Measurements from ENCODE around the gene FAM53A. TPM values are rescaled to one million over a fixed set of nuclear protein-coding genes. Genes with fewer than 3 reads are reported as not detected.

Gene FAM53A
- total and polyA plus RNA-seq, 10 of the 15 experiments (the other 5 are each of a cell fraction or from before 2014, with no cell fraction given): 0.02 to 0.87 (median 0.38) TPM; not detected in 2

DNA sequence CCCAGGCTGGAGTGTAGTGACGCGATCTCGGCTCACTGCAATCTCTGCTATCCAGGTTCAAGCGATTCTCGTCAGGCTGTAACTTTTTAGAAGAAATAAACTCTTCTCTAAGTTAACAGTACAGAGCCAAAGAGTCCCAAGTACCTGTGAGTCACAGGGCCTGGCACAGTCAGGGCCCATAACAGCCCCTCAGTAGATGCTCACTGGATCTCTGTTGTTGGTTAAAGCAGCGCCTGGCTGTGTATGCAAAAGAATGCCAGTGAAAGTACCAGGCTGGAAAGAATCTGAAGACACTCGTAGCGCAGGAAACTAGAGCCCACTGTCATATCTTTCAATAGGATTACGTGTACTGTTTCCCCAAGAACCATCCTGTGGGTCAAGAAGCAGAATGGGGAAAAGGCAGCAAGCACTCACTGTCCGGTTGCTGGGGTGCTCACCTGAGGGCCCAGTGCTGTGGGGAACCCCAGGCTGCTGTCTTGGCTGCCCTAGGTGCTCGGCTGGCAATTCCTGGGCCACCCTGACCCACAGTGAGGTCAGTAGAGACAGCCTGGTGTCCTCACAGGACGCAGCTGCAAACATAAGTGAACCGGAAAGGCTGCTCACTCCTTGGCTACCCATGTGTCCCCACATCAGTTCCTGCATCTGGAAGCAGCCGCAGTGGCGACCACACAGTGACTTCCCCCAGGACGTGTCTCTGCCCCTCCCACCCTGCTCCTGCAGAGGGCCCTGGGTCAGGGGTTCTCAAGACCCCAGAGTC is 31.1 kb upstream of the FAM53A start:
- Histone ChIP-seq H3K27me3 (replicated peaks in 1 of 2; ENCODE audit: control insufficient read depth in 2 of 2, insufficient read depth in 2 of 2, low read length in 1 of 2) (no peaks in the 10 kb centered on the region), H4K20me1 (ENCODE audit: control insufficient read depth, insufficient read depth) (peaks cover 4% of the 10 kb centered on the region), H3K27ac (ENCODE audit: control insufficient read depth, insufficient read depth) (peak overlapping the region; percentile 99), H3K36me3 (ENCODE audit: control insufficient read depth in 2 of 2, insufficient read depth in 2 of 2, low read length in 1 of 2) (peaks cover 4 to 7% of the 10 kb centered on the region in 2 experiments), H2AFZ (ENCODE audit: control insufficient read depth, low read depth, low read length) (no peak overlapping the region), H3K4me2 (ENCODE audit: control insufficient read depth, insufficient read depth) (peak overlapping the region; percentile 98), H3K9ac (ENCODE audit: control insufficient read depth, insufficient read depth, low read length) (peak overlapping the region; percentile 97; the same call in 1 of the 2 replicates), H3K4me1 (ENCODE audit: control insufficient read depth, insufficient read depth, low read length) (peaks cover 33% of the 10 kb centered on the region), H3K9me3 (replicated peaks; ENCODE audit: control insufficient read depth, insufficient read depth, low read length) (no peaks in the 10 kb centered on the region), H3K79me2 (ENCODE audit: control insufficient read depth, insufficient read depth, low read length) (peaks cover 71% of the 10 kb centered on the region), H3K4me3 (peak overlapping the region; percentile 98)
- ChIA-PET SMC1A (ENCODE audit: uncharacterized antibody, unreplicated experiment) (interaction anchor here (1.0 to 1.2 kb wide), 2 partner anchors 7 to 22 kb away, joined by 3 read pairs; no protein-coding TSS in a partner anchor), RAD21 (ENCODE audit: unreplicated experiment) (interaction anchor here (1.0 to 2.5 kb wide), 2 partner anchors 8 to 22 kb away, joined by 3 to 14 read pairs; no protein-coding TSS in a partner anchor), POLR2A (interaction anchor here (2.3 kb wide), 1 partner anchor 22 kb away, joined by 6 read pairs; no protein-coding TSS in a partner anchor), CTCF (interaction anchor here (1.4 to 16.2 kb wide), 2 partner anchors 8 to 22 kb away, joined by 6 to 258 read pairs; no protein-coding TSS in a partner anchor)
- in situ Hi-C loops (cut with MboI): no loop called here
- ATAC-seq (peak; percentile 40), FAIRE-seq (no peak), DNase-seq (ENCODE audit: low read depth, low spot score) (no peak)
- WGBS (ENCODE audit: insufficient coverage, insufficient replicate concordance, low lambda C conversion rate, missing lambda C conversion rate): 4% methylated on average over 16 of the region's 16 CpGs
- intact Hi-C loops (cut with micrococcal nuclease; ENCODE audit: unreplicated experiment): no loop called here
- BruUV-seq (replicated peaks): no TSS peak
- TF ChIP-seq CHD4 (IDR thresholded peaks at IDR 0.05) (no peak), FOXK2 (IDR thresholded peaks at IDR 0.05) (no peak), IRF4 (IDR thresholded peaks at IDR 0.05; ENCODE audit: low read depth, low read length) (no peak), SUPT20H (IDR thresholded peaks at IDR 0.05; ENCODE audit: borderline replicate concordance, control insufficient read depth, low read depth, low read length) (no peak), ZSCAN29 (IDR thresholded peaks at IDR 0.05) (no peak), IKZF1 (conservative IDR thresholded peaks at IDR 0.05) (peak; percentile 66; the same call in 1 of the 2 replicates), SMAD5 (IDR thresholded peaks at IDR 0.05; ENCODE audit: low read depth) (no peak), ATF7 (IDR thresholded peaks at IDR 0.05; ENCODE audit: low read depth) (no peak), CHD2 (IDR thresholded peaks at IDR 0.05; ENCODE audit: borderline replicate concordance, low read depth, low read length) (no peak), BHLHE40 (IDR thresholded peaks at IDR 0.05; ENCODE audit: borderline replicate concordance in 1 of 2, low read depth in 2 of 2, low read length in 1 of 2) (peak in 1 of 2 experiments; percentile 35; a peak in 2 of 4 replicates), RFX5 (IDR thresholded peaks at IDR 0.05; ENCODE audit: low read depth, low read length) (no peak), BRCA1 (IDR thresholded peaks at IDR 0.05; ENCODE audit: low read depth, low read length) (no peak), HCFC1 (IDR thresholded peaks at IDR 0.05; ENCODE audit: low read length) (0 out of 2 replicates have a peak, but pooled peaks have one; percentile 22), CTCF (IDR thresholded peaks at IDR 0.05 in 2 of 3, conservative IDR thresholded peaks at IDR 0.05 in 1 of 3; ENCODE audit: control insufficient read depth in 2 of 3, extremely low read depth in 1 of 3, insufficient read depth in 1 of 3, low read depth in 3 of 3, low read length in 3 of 3) (no peak), IKZF2 (IDR thresholded peaks at IDR 0.05) (peak in 1 of 2 experiments; percentile 45; a peak in 1 of 4 replicates), ATF3 (IDR thresholded peaks at IDR 0.05; ENCODE audit: borderline replicate concordance, extremely low read depth, low read depth, low read length) (no peak), JUND (IDR thresholded peaks at IDR 0.05; ENCODE audit: low read depth, low read length) (no peak)
- TF ChIP-seq, protein P1, sequence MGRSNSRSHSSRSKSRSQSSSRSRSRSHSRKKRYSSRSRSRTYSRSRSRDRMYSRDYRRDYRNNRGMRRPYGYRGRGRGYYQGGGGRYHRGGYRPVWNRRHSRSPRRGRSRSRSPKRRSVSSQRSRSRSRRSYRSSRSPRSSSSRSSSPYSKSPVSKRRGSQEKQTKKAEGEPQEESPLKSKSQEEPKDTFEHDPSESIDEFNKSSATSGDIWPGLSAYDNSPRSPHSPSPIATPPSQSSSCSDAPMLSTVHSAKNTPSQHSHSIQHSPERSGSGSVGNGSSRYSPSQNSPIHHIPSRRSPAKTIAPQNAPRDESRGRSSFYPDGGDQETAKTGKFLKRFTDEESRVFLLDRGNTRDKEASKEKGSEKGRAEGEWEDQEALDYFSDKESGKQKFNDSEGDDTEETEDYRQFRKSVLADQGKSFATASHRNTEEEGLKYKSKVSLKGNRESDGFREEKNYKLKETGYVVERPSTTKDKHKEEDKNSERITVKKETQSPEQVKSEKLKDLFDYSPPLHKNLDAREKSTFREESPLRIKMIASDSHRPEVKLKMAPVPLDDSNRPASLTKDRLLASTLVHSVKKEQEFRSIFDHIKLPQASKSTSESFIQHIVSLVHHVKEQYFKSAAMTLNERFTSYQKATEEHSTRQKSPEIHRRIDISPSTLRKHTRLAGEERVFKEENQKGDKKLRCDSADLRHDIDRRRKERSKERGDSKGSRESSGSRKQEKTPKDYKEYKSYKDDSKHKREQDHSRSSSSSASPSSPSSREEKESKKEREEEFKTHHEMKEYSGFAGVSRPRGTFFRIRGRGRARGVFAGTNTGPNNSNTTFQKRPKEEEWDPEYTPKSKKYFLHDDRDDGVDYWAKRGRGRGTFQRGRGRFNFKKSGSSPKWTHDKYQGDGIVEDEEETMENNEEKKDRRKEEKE (IDR thresholded peaks at IDR 0.05): no peak
- TF ChIP-seq, protein P2, sequence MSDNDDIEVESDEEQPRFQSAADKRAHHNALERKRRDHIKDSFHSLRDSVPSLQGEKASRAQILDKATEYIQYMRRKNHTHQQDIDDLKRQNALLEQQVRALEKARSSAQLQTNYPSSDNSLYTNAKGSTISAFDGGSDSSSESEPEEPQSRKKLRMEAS (IDR thresholded peaks at IDR 0.05; ENCODE audit: low read depth, low read length): no peak

Data from GM12878 (cell line).